ENCODE data around the gene CTIF. TPM values are rescaled to one million over a fixed set of nuclear protein-coding genes. Genes with fewer than 3 reads are reported as not detected.

The CTIF gene
- polyA plus RNA-seq, 1 donor, result 18.9 TPM

DNA sequence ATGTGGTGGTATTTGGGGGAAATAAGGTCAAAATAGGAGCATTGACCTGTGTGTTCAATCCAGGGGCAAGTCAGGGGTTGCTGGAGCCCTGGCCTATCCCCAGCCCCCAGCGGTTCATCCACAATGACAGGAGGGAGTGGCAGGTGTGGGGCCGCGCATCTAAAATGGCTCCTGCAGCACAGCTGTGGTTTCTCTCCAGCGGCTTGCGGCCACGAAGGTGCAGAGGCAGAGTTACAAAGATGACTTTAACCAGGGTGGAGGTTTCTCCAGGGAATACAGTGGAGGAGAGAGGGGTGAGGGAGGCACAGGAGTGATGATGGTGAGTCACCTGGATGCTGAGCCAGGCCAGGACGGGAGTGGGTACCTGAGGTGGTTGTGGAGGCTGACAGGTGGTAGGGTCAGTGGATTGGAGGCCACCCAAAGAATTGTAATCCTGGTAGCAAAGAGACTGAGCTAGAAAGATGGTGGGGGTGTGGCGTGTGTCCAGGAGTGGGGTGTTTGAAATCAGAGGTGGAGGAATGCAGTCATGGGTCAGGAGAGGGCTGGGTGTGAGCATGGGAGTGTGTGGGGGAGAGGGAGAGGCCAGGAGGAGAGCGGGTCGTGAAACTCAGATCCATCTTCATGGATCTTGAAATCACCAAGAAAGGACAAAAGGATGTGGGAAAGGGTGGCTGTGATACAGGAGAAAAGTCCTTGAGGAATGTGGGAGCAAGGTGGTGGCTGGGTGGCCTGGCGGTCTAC, 83.2 kb downstream of the CTIF start:
- no peak for DNase-seq

DNA sequence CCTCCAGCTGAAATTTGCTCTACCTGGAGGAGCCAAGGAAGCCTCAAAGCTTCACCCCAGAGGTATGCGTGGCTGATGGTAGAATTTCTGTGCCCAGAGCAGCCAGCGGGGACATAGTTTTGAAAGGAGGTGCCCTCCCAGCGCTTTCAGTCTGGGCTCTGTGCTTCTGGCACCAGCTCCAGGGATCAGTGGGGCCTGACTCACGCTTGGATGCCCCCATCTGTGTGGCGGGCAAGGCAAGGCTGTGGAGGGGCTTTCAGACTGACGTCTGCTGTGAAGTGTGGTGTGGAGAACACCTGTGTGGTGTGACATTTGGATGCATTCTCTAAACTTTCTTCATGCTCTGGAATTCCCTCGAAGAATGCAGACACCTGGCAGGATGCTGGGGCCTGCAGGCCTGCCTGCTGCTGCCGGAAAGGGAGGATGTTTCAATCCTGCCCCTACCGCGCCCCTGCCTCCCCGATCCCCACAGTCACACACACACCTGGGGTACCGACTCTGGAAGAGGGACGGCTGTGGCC, 84.1 kb downstream of the CTIF start:
- DNase-seq, result no peak

DNA sequence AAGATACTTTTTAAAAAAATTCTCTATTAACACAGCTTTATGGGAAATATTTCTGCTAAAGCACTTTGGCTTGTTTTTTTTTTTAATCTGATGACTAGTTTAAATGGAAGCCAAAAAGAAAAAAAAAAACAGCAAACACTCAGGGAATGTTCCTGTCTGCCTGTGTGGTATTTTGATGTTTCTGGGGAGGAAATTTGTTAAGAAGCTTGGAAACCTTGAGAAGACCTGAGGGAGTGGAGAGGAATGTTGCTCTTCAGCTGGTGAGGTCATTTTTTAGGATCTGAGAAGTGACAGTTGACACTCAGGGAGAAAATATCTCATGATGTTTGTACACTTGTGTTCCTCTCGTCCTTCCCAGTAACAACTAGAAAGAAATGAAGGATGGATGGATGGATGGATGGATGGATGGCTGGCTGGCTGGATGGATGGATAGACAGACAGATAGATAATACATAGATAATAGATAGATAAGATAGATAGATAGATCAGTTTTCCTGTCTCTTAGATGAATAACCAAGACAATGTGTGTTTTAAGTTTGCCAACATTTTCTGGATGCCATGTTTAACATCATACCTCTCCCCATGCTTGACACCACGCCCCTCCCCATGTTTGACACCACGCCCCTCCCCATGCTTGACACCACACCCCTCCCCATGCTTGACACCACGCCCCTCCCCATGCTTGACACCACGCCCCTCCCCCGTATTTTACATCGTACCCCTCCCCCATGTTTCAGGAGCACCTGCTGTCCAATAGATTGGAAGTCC, 84.8 kb downstream of the CTIF start:
- no peak for DNase-seq

- no peak for DNase-seq
Observed at GRCh38 chr18:48624856-48625255, 86.0 kb downstream of the CTIF start.

DNA sequence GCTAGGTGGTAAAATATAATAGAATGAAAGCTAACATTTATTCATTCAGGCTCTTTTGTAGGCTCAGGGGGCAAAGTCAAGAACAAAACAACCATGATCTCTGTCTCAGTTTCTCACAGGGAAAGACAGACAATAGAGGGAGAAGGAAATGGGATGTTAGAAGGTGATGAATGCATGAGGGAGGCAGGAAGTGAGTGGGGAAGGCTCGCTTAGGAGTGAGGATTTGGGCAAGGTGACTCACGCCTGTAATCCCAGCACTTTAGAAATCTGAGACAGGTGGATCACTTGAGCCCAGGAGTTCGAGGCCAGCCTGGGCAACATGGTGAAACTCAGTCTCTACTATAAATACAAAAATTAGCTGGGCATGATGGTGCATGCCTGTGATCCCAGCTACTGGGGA, 88.4 kb downstream of the CTIF start:
- DNase-seq, result no peak

GRCh38 chr18:48629730-48630324, 91.0 kb downstream of the CTIF start:
- no peak for DNase-seq

- no peak for DNase-seq
Observed at GRCh38 chr18:48631851-48632250, 93.0 kb downstream of the CTIF start.

GRCh38 chr18:48632676-48633257, 93.9 kb downstream of the CTIF start:
- no peak for DNase-seq

- no peak for DNase-seq
Observed at GRCh38 chr18:48634491-48634890, 95.7 kb downstream of the CTIF start.

- no peak for DNase-seq
Observed at GRCh38 chr18:48634975-48635374, 96.1 kb downstream of the CTIF start.

DNA sequence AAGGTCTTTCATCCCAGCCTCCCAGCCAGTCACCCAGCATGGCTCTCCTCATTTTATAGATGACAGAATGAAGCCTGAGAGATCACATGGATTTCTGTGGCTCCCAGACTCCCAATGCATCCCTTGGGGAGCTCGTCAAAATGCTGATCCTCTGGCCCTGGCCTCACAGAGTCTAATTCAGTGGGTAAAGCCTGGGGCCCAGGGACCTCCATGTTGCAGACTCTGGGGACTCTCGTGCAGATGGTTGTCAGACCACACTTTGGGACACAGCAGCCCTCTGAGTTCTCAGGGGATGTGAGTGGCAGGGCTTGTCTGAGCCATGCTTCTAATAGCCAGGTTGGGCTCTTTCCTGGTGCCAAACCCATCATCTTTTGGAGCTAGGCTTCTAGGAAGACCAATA, 97.0 kb downstream of the CTIF start:
- DNase-seq, result no peak

- DNase-seq, result no peak
Observed at GRCh38 chr18:48636436-48636835, 97.6 kb downstream of the CTIF start.

GRCh38 chr18:48637081-48637990, 98.5 kb downstream of the CTIF start:
- DNase-seq, result no peak

DNA sequence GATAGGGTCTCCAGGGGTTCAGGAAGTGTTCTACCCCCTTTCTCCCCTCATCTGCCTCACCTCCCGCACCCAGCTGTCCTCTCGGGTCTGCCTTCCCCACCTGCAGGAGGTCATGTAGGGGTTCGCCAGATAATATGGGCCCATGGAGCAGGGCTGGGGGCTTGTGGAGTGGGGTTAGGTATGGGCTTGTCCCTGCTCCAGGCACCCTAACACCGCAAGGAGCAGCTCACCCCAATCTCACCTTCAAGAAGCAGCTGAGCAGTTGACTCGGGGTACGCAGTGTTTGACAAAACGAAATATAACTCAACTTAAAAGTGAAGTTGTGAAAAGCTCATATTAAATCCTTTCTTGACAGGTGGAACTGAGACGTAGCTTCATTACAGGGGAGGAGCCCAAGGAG, 99.6 kb downstream of the CTIF start:
- DNase-seq, result no peak

- DNase-seq, result no peak
Observed at GRCh38 chr18:48638896-48639771, 100.3 kb downstream of the CTIF start.

- no peak for DNase-seq
Observed at GRCh38 chr18:48639772-48640432, 101.1 kb downstream of the CTIF start.

- DNase-seq, result no peak
Observed at GRCh38 chr18:48640566-48641270, 101.9 kb downstream of the CTIF start.

DNA sequence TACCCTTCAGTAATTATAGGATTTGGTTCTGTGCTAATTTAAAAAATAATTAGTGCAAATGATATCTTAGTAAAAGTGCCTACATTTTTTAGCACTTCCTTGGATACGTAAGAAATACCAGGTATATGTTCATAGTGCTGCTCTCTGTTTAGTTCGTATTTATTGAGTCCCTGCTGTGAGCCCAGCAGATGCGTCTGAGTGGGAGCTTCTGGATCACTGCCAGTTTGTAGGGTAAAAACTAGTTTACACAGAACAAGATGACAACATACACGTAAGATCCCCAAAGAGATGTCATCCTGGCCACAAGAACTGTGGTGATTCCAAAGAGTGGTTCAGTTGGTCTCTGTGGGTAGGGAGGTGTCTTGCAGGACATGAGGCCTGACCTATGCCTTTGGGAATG, 103.2 kb downstream of the CTIF start:
- no peak for DNase-seq

GRCh38 chr18:48642503-48642902, 103.7 kb downstream of the CTIF start:
- no peak for DNase-seq

Measured in left kidney (tissue), 2 donors.